ENCODE data around the gene ZNF23. TPM values are rescaled to one million over a fixed set of nuclear protein-coding genes. Genes with fewer than 3 reads are reported as not detected.

Gene ZNF23
- total and polyA plus RNA-seq, 4 donors, result 1.5 to 6.1 (median 3.1) TPM

DNA sequence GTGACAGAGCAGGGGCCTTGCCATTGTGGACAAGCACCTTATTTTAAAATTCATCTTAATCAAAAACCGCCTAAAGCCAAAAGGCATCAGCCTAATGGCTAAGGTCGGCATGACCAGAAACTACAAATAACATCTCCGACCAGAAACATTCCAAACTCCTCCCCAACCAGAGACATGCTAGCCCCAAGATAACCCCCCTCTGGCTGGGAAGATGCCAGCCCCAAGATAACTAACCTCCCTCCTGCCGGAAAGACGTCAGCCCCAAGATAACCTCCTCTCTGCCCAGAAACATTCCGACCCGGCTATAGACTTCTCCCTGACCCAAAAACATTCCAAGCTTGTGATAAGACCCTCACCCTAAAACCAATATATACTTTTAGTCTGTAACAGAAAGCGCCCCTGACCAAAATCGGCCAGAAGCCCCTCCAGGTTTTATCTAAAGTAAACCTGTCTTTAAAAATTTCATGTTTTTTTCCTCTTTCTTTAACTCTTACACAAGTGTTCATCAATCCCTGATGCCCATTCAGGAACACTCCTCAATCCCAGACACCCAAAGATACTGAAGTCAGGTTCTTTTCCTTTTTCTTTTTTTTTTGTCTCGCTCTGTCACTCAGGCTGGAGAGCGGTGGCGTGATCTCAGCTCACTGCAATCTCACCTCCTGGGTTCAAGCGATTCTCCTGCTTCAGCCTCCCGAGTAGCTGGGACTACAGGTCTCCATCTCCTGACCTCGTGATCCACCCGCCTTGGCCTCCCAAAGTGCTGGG is 52.9 kb downstream of the ZNF23 start:
- Histone ChIP-seq H3K36me3 (ENCODE audit: control insufficient read depth in 4 of 4, insufficient read depth in 3 of 4, low read depth in 1 of 4, low read length in 3 of 4) (no peaks in the 10 kb centered on the region), H3K27me3 (ENCODE audit: control insufficient read depth in 4 of 4, insufficient read depth in 4 of 4, low read length in 3 of 4) (no peaks in the 10 kb centered on the region), H3K9me3 (ENCODE audit: control insufficient read depth in 4 of 4, low read length in 3 of 4) (peaks cover 0 to 3% (median 1%) of the 10 kb centered on the region in 4 donors), H3K4me3 (ENCODE audit: low read depth in 1 of 3, low read length in 3 of 3) (no peak overlapping the region), H3K27ac (ENCODE audit: low read depth in 1 of 2, low read length in 2 of 2) (no peak overlapping the region), H3K9ac (ENCODE audit: low read depth in 1 of 2, low read length in 2 of 2) (no peak overlapping the region), H3K4me1 (ENCODE audit: control insufficient read depth in 4 of 4, insufficient read depth in 4 of 4, low read length in 3 of 4) (peaks cover 0 to 3% (median 0%) of the 10 kb centered on the region in 4 donors)
- 37% methylated on average over 16 of the region's 16 CpGs for WGBS
- TF ChIP-seq, protein P1, sequence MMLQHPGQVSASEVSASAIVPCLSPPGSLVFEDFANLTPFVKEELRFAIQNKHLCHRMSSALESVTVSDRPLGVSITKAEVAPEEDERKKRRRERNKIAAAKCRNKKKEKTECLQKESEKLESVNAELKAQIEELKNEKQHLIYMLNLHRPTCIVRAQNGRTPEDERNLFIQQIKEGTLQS (IDR thresholded peaks at IDR 0.05), result no peak
- DNase-seq (ENCODE audit: low spot score), result no peak

DNA sequence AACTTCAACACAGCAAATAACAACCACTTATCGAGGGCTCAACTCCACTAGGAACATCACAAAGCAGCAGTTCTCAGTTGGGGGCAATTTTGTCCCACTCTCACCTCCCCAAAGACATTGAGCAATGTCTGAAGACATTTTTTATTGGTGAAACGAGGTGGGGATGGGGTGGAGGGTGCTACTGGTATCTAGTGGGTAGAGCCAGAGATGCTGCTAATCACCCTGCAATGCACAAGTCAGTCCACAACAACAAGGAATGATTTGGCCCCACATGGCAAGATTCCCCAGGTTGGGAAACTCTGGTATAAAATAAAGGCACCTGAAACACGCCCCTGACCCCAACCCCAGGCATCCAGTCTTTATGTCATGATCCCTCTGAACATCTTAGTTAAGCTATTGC is 53.5 kb downstream of the ZNF23 start:
- TF ChIP-seq FOXA1 (IDR thresholded peaks at IDR 0.05) (no peak), HNF4A (conservative IDR thresholded peaks at IDR 0.05) (no peak), EGR1 (IDR thresholded peaks at IDR 0.05; ENCODE audit: low read depth in 2 of 2) (no peak), JUND (IDR thresholded peaks at IDR 0.05) (no peak), RXRA (IDR thresholded peaks at IDR 0.05) (no peak), HNF4G (IDR thresholded peaks at IDR 0.05) (no peak), FOXA2 (IDR thresholded peaks at IDR 0.05) (no peak), TAF1 (conservative IDR thresholded peaks at IDR 0.05) (no peak), GABPA (IDR thresholded peaks at IDR 0.05 in 1 of 2, conservative IDR thresholded peaks at IDR 0.05 in 1 of 2) (no peak), NR2F2 (IDR thresholded peaks at IDR 0.05) (no peak)
- TF ChIP-seq, protein P2, sequence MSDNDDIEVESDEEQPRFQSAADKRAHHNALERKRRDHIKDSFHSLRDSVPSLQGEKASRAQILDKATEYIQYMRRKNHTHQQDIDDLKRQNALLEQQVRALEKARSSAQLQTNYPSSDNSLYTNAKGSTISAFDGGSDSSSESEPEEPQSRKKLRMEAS (IDR thresholded peaks at IDR 0.05), result no peak
- TF ChIP-seq, protein P3, sequence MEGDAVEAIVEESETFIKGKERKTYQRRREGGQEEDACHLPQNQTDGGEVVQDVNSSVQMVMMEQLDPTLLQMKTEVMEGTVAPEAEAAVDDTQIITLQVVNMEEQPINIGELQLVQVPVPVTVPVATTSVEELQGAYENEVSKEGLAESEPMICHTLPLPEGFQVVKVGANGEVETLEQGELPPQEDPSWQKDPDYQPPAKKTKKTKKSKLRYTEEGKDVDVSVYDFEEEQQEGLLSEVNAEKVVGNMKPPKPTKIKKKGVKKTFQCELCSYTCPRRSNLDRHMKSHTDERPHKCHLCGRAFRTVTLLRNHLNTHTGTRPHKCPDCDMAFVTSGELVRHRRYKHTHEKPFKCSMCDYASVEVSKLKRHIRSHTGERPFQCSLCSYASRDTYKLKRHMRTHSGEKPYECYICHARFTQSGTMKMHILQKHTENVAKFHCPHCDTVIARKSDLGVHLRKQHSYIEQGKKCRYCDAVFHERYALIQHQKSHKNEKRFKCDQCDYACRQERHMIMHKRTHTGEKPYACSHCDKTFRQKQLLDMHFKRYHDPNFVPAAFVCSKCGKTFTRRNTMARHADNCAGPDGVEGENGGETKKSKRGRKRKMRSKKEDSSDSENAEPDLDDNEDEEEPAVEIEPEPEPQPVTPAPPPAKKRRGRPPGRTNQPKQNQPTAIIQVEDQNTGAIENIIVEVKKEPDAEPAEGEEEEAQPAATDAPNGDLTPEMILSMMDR (IDR thresholded peaks at IDR 0.05; ENCODE audit: low read depth, low read length, missing input control), result no peak
- Histone ChIP-seq H3K27ac (ENCODE audit: low read depth in 1 of 2, low read length in 2 of 2) (no peak overlapping the region), H3K36me3 (ENCODE audit: control insufficient read depth in 4 of 4, insufficient read depth in 3 of 4, low read depth in 1 of 4, low read length in 3 of 4) (no peaks in the 10 kb centered on the region), H3K4me3 (ENCODE audit: low read depth in 1 of 3, low read length in 3 of 3) (no peak overlapping the region), H3K27me3 (ENCODE audit: control insufficient read depth in 4 of 4, insufficient read depth in 4 of 4, low read length in 3 of 4) (no peaks in the 10 kb centered on the region), H3K4me1 (ENCODE audit: control insufficient read depth in 4 of 4, insufficient read depth in 4 of 4, low read length in 3 of 4) (peaks cover 0 to 3% (median 0%) of the 10 kb centered on the region in 4 donors), H3K9ac (ENCODE audit: low read depth in 1 of 2, low read length in 2 of 2) (no peak overlapping the region), H3K9me3 (ENCODE audit: control insufficient read depth in 4 of 4, low read length in 3 of 4) (peaks cover 0 to 3% (median 1%) of the 10 kb centered on the region in 4 donors)
- WGBS, result 25% methylated on average over 3 of the region's 3 CpGs
- DNase-seq (ENCODE audit: low spot score), result no peak

DNA sequence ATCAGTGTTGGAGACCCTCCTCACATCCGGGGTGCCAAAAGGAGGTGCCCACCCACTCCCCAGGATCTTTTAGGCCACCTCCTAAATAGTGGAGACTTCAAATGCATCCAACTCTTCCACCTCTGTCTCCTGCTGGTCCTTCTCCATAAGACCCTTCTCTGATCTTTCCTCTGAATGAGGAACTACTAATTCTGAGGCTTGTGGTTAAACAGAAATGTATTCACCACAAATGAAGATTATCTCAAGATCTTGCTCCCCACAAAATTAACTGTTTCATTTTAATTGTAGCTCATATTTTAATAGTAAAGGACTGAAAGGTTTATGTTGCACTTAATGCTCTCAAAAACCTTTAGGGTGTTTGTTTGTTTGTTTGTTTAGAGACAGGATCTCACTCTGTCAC is 54.3 kb downstream of the ZNF23 start:
- H3K4me1 ChIP-seq (ENCODE audit: control insufficient read depth in 4 of 4, insufficient read depth in 4 of 4, low read length in 3 of 4), result peaks cover 0 to 3% (median 0%) of the 10 kb centered on the region in 4 donors
- no peak overlapping the region for H3K9ac ChIP-seq (ENCODE audit: low read depth in 1 of 2, low read length in 2 of 2)
- 63% methylated on average over 1 of the region's 1 CpG for WGBS
- TF ChIP-seq GABPA (IDR thresholded peaks at IDR 0.05 in 1 of 2, conservative IDR thresholded peaks at IDR 0.05 in 1 of 2) (no peak), SP1 (IDR thresholded peaks at IDR 0.05) (no peak), EGR1 (IDR thresholded peaks at IDR 0.05; ENCODE audit: low read depth in 2 of 2) (no peak), RAD21 (IDR thresholded peaks at IDR 0.05) (no peak), NR2F2 (IDR thresholded peaks at IDR 0.05) (no peak), FOXA1 (IDR thresholded peaks at IDR 0.05) (no peak), RXRA (IDR thresholded peaks at IDR 0.05) (no peak), HNF4A (conservative IDR thresholded peaks at IDR 0.05) (no peak), HNF4G (IDR thresholded peaks at IDR 0.05) (no peak), TAF1 (conservative IDR thresholded peaks at IDR 0.05) (no peak), JUND (IDR thresholded peaks at IDR 0.05) (no peak)
- TF ChIP-seq, protein P4, sequence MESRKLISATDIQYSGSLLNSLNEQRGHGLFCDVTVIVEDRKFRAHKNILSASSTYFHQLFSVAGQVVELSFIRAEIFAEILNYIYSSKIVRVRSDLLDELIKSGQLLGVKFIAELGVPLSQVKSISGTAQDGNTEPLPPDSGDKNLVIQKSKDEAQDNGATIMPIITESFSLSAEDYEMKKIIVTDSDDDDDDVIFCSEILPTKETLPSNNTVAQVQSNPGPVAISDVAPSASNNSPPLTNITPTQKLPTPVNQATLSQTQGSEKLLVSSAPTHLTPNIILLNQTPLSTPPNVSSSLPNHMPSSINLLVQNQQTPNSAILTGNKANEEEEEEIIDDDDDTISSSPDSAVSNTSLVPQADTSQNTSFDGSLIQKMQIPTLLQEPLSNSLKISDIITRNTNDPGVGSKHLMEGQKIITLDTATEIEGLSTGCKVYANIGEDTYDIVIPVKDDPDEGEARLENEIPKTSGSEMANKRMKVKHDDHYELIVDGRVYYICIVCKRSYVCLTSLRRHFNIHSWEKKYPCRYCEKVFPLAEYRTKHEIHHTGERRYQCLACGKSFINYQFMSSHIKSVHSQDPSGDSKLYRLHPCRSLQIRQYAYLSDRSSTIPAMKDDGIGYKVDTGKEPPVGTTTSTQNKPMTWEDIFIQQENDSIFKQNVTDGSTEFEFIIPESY (IDR thresholded peaks at IDR 0.05), result no peak
- TF ChIP-seq, protein P2 (IDR thresholded peaks at IDR 0.05), result no peak
- H3K27ac ChIP-seq (ENCODE audit: low read depth in 1 of 2, low read length in 2 of 2), result no peak overlapping the region
- H3K4me3 ChIP-seq (ENCODE audit: low read depth in 1 of 3, low read length in 3 of 3), result no peak overlapping the region
- H3K27me3 ChIP-seq (ENCODE audit: control insufficient read depth in 4 of 4, insufficient read depth in 4 of 4, low read length in 3 of 4), result no peaks in the 10 kb centered on the region
- DNase-seq (ENCODE audit: low spot score), result no peak
- no peaks in the 10 kb centered on the region for H3K36me3 ChIP-seq (ENCODE audit: control insufficient read depth in 4 of 4, insufficient read depth in 3 of 4, low read depth in 1 of 4, low read length in 3 of 4)
- H3K9me3 ChIP-seq (ENCODE audit: control insufficient read depth in 4 of 4, low read length in 3 of 4), result peaks cover 0 to 3% (median 1%) of the 10 kb centered on the region in 4 donors
